ENCODE data around the gene DNAH10. TPM values are rescaled to one million over a fixed set of nuclear protein-coding genes. Genes with fewer than 3 reads are reported as not detected.

Gene DNAH10
- total and polyA plus RNA-seq, 2 of the 13 experiments (the other 11 are each of a cell fraction or from before 2014, with no cell fraction given), result 0.01 to 0.02 TPM

- TF ChIP-seq, protein P1, sequence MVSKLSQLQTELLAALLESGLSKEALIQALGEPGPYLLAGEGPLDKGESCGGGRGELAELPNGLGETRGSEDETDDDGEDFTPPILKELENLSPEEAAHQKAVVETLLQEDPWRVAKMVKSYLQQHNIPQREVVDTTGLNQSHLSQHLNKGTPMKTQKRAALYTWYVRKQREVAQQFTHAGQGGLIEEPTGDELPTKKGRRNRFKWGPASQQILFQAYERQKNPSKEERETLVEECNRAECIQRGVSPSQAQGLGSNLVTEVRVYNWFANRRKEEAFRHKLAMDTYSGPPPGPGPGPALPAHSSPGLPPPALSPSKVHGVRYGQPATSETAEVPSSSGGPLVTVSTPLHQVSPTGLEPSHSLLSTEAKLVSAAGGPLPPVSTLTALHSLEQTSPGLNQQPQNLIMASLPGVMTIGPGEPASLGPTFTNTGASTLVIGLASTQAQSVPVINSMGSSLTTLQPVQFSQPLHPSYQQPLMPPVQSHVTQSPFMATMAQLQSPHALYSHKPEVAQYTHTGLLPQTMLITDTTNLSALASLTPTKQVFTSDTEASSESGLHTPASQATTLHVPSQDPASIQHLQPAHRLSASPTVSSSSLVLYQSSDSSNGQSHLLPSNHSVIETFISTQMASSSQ (IDR thresholded peaks at IDR 0.05; ENCODE audit: low read depth), result no peak
- TF ChIP-seq, protein P1 (CRISPR knock-in tag; IDR thresholded peaks at IDR 0.05; ENCODE audit: borderline replicate concordance), result no peak
- TF ChIP-seq ZNF841 (CRISPR knock-in tag; IDR thresholded peaks at IDR 0.05; ENCODE audit: borderline replicate concordance) (no peak), SUZ12 (IDR thresholded peaks at IDR 0.05; ENCODE audit: low read depth, low read length) (no peak), KDM4B (CRISPR knock-in tag; IDR thresholded peaks at IDR 0.05) (no peak), ZNF720 (CRISPR knock-in tag; IDR thresholded peaks at IDR 0.05) (no peak)
Measured at GRCh38 chr12:123853396-123854070, 91.4 kb downstream of the DNAH10 start (continued).

DNA sequence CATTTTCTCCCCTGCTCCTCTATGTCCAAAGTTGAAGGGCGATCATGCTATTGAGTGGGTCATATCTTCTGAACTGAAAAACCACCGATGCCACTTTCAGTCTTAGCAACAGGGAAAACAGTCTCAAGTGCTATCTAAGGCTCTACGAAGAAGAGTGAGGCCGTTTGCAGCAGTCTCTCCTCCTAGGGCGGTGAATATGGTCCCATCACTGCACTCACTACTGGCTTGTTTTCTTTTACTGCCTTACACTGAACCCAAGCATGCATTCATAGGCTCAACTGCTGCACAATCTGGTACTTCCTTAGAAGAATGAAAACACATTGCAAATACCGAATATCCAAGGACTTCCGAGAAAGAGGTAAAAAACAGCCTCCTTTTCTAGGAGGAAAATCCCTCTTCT is 92.1 kb downstream of the DNAH10 start:
- ATAC-seq (no peak), DNase-seq (ENCODE audit: low spot score) (no peak), FAIRE-seq (no peak)
- BruUV-seq (replicated peaks), result no TSS peak
- Histone ChIP-seq H4K20me1 (ENCODE audit: insufficient read depth, low read length) (no peaks in the 10 kb centered on the region), H3K27me3 (ENCODE audit: control insufficient read depth in 1 of 2, insufficient read depth in 2 of 2, low read length in 2 of 2) (peaks cover 1 to 21% of the 10 kb centered on the region in 2 experiments; a peak in 3 of 5 replicates), H3K79me2 (ENCODE audit: insufficient read depth, low read length) (no peaks in the 10 kb centered on the region), H3K4me1 (ENCODE audit: insufficient read depth, low read length) (no peaks in the 10 kb centered on the region), H3K9ac (ENCODE audit: insufficient read depth, low read depth, low read length) (no peak overlapping the region), H3K9me3 (ENCODE audit: low read length) (no peaks in the 10 kb centered on the region), H3K4me3 (replicated peaks in 1 of 3; ENCODE audit: insufficient read depth in 1 of 3, low read depth in 2 of 3, low read length in 3 of 3) (no peak overlapping the region), H3K4me2 (ENCODE audit: low read depth, low read length) (no peak overlapping the region), H3K36me3 (replicated peaks in 1 of 2; ENCODE audit: control insufficient read depth in 1 of 2, insufficient read depth in 2 of 2, low read length in 2 of 2) (no peaks in the 10 kb centered on the region), H3K27ac (ENCODE audit: extremely low read length, insufficient read depth, low read length) (no peak overlapping the region), H2AFZ (ENCODE audit: low read length) (no peak overlapping the region)
- ChIA-PET POLR2A (no interaction called here), CTCF (ENCODE audit: low intra/inter-chr PET ratio, low total read pairs) (no interaction called here)
- WGBS (ENCODE audit: low lambda C conversion rate), result 36% methylated on average over 7 of the region's 7 CpGs
- in situ Hi-C loops (cut with HindIII; ENCODE audit: extremely low pct_ligation_motif_present, low pct_unique_long_range_greater_than_20kb), result no loop called here
- intact Hi-C loops (cut with micrococcal nuclease; ENCODE audit: unreplicated experiment), result no loop called here
- TF ChIP-seq RELA (CRISPR knock-in tag; IDR thresholded peaks at IDR 0.05) (no peak), HNRNPUL1 (IDR thresholded peaks at IDR 0.05; ENCODE audit: low read depth, low read length) (no peak), ISL2 (CRISPR knock-in tag; IDR thresholded peaks at IDR 0.05) (no peak), RFX1 (IDR thresholded peaks at IDR 0.05) (no peak), KLF11 (CRISPR knock-in tag; IDR thresholded peaks at IDR 0.05) (no peak), ZNF557 (CRISPR knock-in tag; IDR thresholded peaks at IDR 0.05) (no peak), KDM3A (CRISPR knock-in tag; IDR thresholded peaks at IDR 0.05; ENCODE audit: low read depth) (no peak), TCF12 (IDR thresholded peaks at IDR 0.05) (no peak), TCF12 (CRISPR knock-in tag; IDR thresholded peaks at IDR 0.05) (no peak), SMYD3 (CRISPR knock-in tag; IDR thresholded peaks at IDR 0.05) (no peak), ZNF451 (CRISPR knock-in tag; IDR thresholded peaks at IDR 0.05) (no peak), PATZ1 (CRISPR knock-in tag; IDR thresholded peaks at IDR 0.05) (no peak), SP140L (CRISPR knock-in tag; IDR thresholded peaks at IDR 0.05; ENCODE audit: borderline replicate concordance) (no peak), HMG20A (CRISPR knock-in tag; IDR thresholded peaks at IDR 0.05; ENCODE audit: borderline replicate concordance) (no peak), ZNF274 (CRISPR knock-in tag; IDR thresholded peaks at IDR 0.05) (no peak), DNMT1 (CRISPR knock-in tag; IDR thresholded peaks at IDR 0.05) (no peak)
